ENCODE data around the gene MICALL2. TPM values are rescaled to one million over a fixed set of nuclear protein-coding genes. Genes with fewer than 3 reads are reported as not detected.

MICALL2 gene
- total and polyA plus RNA-seq, 2 donors from 2014 or later, result 16.6 to 53.4 TPM

GRCh38 chr7:1486571-1486970 is 27.3 kb upstream of the MICALL2 start:
- no peak overlapping the region for H3K9ac ChIP-seq (ENCODE audit: low read length in 3 of 3)
- intact Hi-C loops (cut with DNase I), result no loop called here
- no peaks in the 10 kb centered on the region for H3K4me1 ChIP-seq (ENCODE audit: control insufficient read depth in 2 of 3, insufficient read depth in 2 of 3, low read depth in 1 of 3, low read length in 3 of 3)
- H3K27ac ChIP-seq (ENCODE audit: low read depth in 2 of 2, low read length in 2 of 2), result no peak overlapping the region
- FAIRE-seq (no peak), DNase-seq (no peak)
- no peaks in the 10 kb centered on the region for H3K27me3 ChIP-seq (ENCODE audit: control insufficient read depth, insufficient read depth, low read length)
- TF ChIP-seq CTCF (IDR thresholded peaks at IDR 0.05; ENCODE audit: borderline replicate concordance, extremely low read depth, insufficient read depth), result no peak
- H3K36me3 ChIP-seq (ENCODE audit: control insufficient read depth in 2 of 3, insufficient read depth in 3 of 3, low read length in 3 of 3), result peaks cover 0 to 28% (median 8%) of the 10 kb centered on the region in 3 donors
- no peak overlapping the region for H3K4me3 ChIP-seq (ENCODE audit: low read length in 3 of 3)
- no peaks in the 10 kb centered on the region for H3K9me3 ChIP-seq (ENCODE audit: control insufficient read depth in 2 of 3, insufficient read depth in 1 of 3, low read length in 3 of 3)

- FAIRE-seq (no peak), DNase-seq (no peak)
- H3K36me3 ChIP-seq (ENCODE audit: control insufficient read depth in 2 of 3, insufficient read depth in 3 of 3, low read length in 3 of 3), result peaks cover 0 to 26% (median 3%) of the 10 kb centered on the region in 3 donors
- H3K27me3 ChIP-seq (ENCODE audit: control insufficient read depth, insufficient read depth, low read length), result no peaks in the 10 kb centered on the region
- H3K4me1 ChIP-seq (ENCODE audit: control insufficient read depth in 2 of 3, insufficient read depth in 2 of 3, low read depth in 1 of 3, low read length in 3 of 3), result no peaks in the 10 kb centered on the region
- intact Hi-C loops (cut with DNase I), result no loop called here
- no peak overlapping the region for H3K4me3 ChIP-seq (ENCODE audit: low read length in 3 of 3)
- H3K9ac ChIP-seq (ENCODE audit: low read length in 3 of 3), result no peak overlapping the region
- H3K27ac ChIP-seq (ENCODE audit: low read depth in 2 of 2, low read length in 2 of 2), result no peak overlapping the region
- no peaks in the 10 kb centered on the region for H3K9me3 ChIP-seq (ENCODE audit: control insufficient read depth in 2 of 3, insufficient read depth in 1 of 3, low read length in 3 of 3)
- no peak for TF ChIP-seq CTCF (IDR thresholded peaks at IDR 0.05; ENCODE audit: borderline replicate concordance, extremely low read depth, insufficient read depth)
Observed at GRCh38 chr7:1485156-1485555, 25.9 kb upstream of the MICALL2 start.

GRCh38 chr7:1484569-1484968 is 25.3 kb upstream of the MICALL2 start:
- FAIRE-seq, result no peak
- TF ChIP-seq CTCF (IDR thresholded peaks at IDR 0.05; ENCODE audit: borderline replicate concordance, extremely low read depth, insufficient read depth), result no peak
- no peaks in the 10 kb centered on the region for H3K27me3 ChIP-seq (ENCODE audit: control insufficient read depth, insufficient read depth, low read length)
- DNase-seq, result no peak
- H3K36me3 ChIP-seq (ENCODE audit: control insufficient read depth in 2 of 3, insufficient read depth in 3 of 3, low read length in 3 of 3), result peaks cover 0 to 26% (median 0%) of the 10 kb centered on the region in 3 donors
- H3K9ac ChIP-seq (ENCODE audit: low read length in 3 of 3), result no peak overlapping the region
- no peak overlapping the region for H3K4me3 ChIP-seq (ENCODE audit: low read length in 3 of 3)
- no peaks in the 10 kb centered on the region for H3K4me1 ChIP-seq (ENCODE audit: control insufficient read depth in 2 of 3, insufficient read depth in 2 of 3, low read depth in 1 of 3, low read length in 3 of 3)
- no peak overlapping the region for H3K27ac ChIP-seq (ENCODE audit: low read depth in 2 of 2, low read length in 2 of 2)
- intact Hi-C loops (cut with DNase I), result no loop called here
- H3K9me3 ChIP-seq (ENCODE audit: control insufficient read depth in 2 of 3, insufficient read depth in 1 of 3, low read length in 3 of 3), result no peaks in the 10 kb centered on the region
